Testis (tissue), 2 donors: ENCODE measurements around the gene SLC6A19.

Experiments
- POLR2A ChIP-seq: fragments of 450-650 bp; IDR thresholded peaks from one replicate; pipeline ENCODE4 v1.6.1; 2017; ENCODE audit warnings: antibody characterized with exemption, mild to moderate bottlenecking, moderate library complexity
- TF ChIP-seq, protein P1 (sequence below), 3 experiments: fragments of 450-650 bp in 2 of 3; fragments of 200-600 bp in 1 of 3; sonication (generic) in 1 of 3; IDR thresholded peaks; one replicate each; pipeline ENCODE4 v1.5.1; 2016 to 2019; ENCODE audit warnings: antibody characterized with exemption in 3 of 3, mild to moderate bottlenecking in 2 of 3, moderate library complexity in 1 of 3

DNA sequence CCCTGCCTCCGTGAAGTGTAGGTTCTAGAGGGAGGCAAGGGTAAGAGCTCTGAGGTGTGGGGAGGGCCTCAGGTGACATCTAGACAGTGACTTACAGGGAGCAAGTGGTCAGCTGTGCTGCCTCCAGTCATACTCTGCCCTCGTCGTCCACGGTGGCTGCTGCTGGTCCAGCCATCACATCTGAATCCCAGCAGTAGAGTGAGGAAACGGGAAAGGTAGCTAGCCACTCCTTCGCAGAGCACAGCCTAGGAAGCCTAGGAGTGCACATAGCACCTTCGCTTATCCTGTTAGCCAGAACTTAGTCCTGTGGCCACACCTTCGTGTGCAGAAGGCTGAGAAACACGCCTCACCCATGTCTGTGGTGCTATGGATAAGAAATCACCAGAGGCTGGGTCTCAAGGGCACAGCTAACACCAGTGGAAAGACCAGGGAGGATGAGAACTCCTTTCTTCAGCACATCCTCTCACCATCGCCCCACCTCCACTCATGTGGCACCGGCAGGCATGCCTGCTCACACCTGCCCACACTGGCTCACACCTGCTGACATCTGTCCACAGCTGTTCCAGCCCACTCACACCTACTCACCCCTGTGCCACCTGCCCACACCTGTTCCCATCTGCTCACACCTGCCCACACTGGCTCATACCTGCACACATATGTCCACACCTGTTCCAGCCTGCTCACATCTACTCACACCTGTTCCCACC, 44.5 kb upstream of the SLC6A19 start:
- TF ChIP-seq, protein P1, sequence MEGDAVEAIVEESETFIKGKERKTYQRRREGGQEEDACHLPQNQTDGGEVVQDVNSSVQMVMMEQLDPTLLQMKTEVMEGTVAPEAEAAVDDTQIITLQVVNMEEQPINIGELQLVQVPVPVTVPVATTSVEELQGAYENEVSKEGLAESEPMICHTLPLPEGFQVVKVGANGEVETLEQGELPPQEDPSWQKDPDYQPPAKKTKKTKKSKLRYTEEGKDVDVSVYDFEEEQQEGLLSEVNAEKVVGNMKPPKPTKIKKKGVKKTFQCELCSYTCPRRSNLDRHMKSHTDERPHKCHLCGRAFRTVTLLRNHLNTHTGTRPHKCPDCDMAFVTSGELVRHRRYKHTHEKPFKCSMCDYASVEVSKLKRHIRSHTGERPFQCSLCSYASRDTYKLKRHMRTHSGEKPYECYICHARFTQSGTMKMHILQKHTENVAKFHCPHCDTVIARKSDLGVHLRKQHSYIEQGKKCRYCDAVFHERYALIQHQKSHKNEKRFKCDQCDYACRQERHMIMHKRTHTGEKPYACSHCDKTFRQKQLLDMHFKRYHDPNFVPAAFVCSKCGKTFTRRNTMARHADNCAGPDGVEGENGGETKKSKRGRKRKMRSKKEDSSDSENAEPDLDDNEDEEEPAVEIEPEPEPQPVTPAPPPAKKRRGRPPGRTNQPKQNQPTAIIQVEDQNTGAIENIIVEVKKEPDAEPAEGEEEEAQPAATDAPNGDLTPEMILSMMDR (IDR thresholded peaks at IDR 0.05): no peak
- no peak for TF ChIP-seq POLR2A
